Uterus (tissue), 4 donors: ENCODE data around the gene IRX4. TPM values are rescaled to one million over a fixed set of nuclear protein-coding genes. Genes with fewer than 3 reads are reported as not detected.

Experiments
- DNase-seq, 2 donors: peaks; one replicate each; pipeline ENCODE4 v3.0.0-alpha.2; 2019 to 2020
- H3K27ac ChIP-seq, 2 donors: fragments of 200-600 bp; sonication (generic); 1 replicate in 1 of 2; 2 replicates in 1 of 2; pipeline ENCODE4 v1.5.1; 2016 to 2018
- H3K27me3 ChIP-seq, 2 donors: fragments of 200-600 bp; sonication (generic); one replicate each; pipeline ENCODE4 v1.5.1; 2018 to 2019; ENCODE audit warnings: control low read depth in 1 of 2
- H3K36me3 ChIP-seq, 2 donors: fragments of 200-600 bp; sonication (generic); one replicate each; pipeline ENCODE4 v1.5.1; 2019; ENCODE audit warnings: control low read depth in 1 of 2
- H3K4me1 ChIP-seq, 2 donors: fragments of 200-600 bp; sonication (generic); one replicate each; pipeline ENCODE4 v1.5.1; 2018 to 2019; ENCODE audit warnings: control low read depth in 1 of 2
- H3K4me3 ChIP-seq, 2 donors: fragments of 200-600 bp; sonication (generic); 1 replicate in 1 of 2; 2 replicates in 1 of 2; pipeline ENCODE4 v1.5.1; 2018 to 2019; ENCODE audit warnings: mild to moderate bottlenecking in 1 of 2
- H3K9me3 ChIP-seq, 2 donors: fragments of 200-600 bp; sonication (generic); one replicate each; pipeline ENCODE4 v1.5.1; 2019; ENCODE audit warnings: control low read depth in 1 of 2
- POLR2A ChIP-seq, 2 donors: fragments of 450-650 bp; IDR thresholded peaks; one replicate each; pipeline ENCODE4 v1.6.1; 2016; ENCODE audit warnings: antibody characterized with exemption in 2 of 2, mild to moderate bottlenecking in 1 of 2, moderate library complexity in 1 of 2
- intact Hi-C: fragments of 100-400 bp; cut with DNase I; formaldehyde crosslinking; loops from one replicate; pipeline ENCODE4 v1.15.1; 2023; ENCODE audit warnings: low total_unique reads
- total RNA-seq, 4 donors: library from RNA; depleted of rRNA in 3 of 4; stranded (reverse); fragments of >200 nt in 3 of 4; gene quantifications; one replicate each; pipeline versions ENCODE4 v1.1.0 to v1.2.4, GENCODE V29; 2014 to 2023
- TF ChIP-seq, protein P1 (sequence below), 4 experiments: fragments of 200-600 bp in 2 of 4; fragments of 450-650 bp in 2 of 4; sonication (generic) in 2 of 4; IDR thresholded peaks; one replicate each; pipeline ENCODE4 v1.5.1; 2016 to 2019; ENCODE audit warnings: antibody characterized with exemption in 4 of 4, mild to moderate bottlenecking in 2 of 4, moderate library complexity in 1 of 4
- donor health status: DM: yes; HTN: yes; CAD: no.

The IRX4 gene
- total RNA-seq, 4 donors from 2014 or later, result not detected

DNA sequence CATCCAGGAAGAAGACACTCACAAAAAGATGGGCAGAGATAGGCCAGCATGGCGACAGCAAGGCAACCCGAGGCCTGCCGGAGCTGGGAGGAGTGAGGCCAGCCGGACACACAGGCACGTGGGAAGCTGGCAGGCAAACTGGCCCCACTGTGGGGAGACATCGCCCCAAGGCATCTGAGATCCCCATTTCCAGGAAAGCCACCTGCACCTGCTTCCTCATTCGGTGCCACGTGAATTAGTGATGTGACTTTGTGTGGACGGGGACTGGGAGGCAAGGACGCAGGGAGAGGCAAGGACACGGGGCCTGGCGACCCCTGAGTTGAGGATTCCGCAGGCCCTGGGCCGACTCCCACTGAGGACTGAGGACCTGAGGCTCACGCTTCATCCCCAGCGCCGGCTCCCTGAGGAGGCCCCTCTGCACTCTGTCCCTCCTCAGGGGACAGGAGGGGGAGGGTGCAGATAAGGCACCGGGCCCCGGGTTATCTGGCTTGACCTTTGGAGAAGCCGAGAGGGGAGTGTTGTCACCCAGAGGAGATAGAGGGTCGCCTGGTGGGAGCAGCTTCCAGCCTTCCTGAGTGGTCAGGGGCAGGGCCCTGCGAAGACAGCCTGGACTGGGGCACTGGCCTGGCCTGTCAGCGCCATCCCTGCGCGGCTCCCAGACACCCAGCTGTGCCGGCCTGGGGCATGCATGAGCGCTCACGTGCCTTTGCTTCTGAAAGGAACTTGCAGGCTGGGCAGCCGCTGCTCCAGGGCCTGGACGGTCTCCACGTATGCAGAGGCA, 41.8 kb downstream of the IRX4 start:
- Histone ChIP-seq H3K4me3 (no peak overlapping the region), H3K27ac (no peak overlapping the region), H3K36me3 (no peaks in the 10 kb centered on the region), H3K9me3 (no peaks in the 10 kb centered on the region), H3K4me1 (no peaks in the 10 kb centered on the region), H3K27me3 (no peaks in the 10 kb centered on the region)
- TF ChIP-seq, protein P1, sequence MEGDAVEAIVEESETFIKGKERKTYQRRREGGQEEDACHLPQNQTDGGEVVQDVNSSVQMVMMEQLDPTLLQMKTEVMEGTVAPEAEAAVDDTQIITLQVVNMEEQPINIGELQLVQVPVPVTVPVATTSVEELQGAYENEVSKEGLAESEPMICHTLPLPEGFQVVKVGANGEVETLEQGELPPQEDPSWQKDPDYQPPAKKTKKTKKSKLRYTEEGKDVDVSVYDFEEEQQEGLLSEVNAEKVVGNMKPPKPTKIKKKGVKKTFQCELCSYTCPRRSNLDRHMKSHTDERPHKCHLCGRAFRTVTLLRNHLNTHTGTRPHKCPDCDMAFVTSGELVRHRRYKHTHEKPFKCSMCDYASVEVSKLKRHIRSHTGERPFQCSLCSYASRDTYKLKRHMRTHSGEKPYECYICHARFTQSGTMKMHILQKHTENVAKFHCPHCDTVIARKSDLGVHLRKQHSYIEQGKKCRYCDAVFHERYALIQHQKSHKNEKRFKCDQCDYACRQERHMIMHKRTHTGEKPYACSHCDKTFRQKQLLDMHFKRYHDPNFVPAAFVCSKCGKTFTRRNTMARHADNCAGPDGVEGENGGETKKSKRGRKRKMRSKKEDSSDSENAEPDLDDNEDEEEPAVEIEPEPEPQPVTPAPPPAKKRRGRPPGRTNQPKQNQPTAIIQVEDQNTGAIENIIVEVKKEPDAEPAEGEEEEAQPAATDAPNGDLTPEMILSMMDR (IDR thresholded peaks at IDR 0.05), result no peak
- no peak for TF ChIP-seq POLR2A (IDR thresholded peaks at IDR 0.05)
- intact Hi-C loops, result no loop called here
- DNase-seq, result no peak

DNA sequence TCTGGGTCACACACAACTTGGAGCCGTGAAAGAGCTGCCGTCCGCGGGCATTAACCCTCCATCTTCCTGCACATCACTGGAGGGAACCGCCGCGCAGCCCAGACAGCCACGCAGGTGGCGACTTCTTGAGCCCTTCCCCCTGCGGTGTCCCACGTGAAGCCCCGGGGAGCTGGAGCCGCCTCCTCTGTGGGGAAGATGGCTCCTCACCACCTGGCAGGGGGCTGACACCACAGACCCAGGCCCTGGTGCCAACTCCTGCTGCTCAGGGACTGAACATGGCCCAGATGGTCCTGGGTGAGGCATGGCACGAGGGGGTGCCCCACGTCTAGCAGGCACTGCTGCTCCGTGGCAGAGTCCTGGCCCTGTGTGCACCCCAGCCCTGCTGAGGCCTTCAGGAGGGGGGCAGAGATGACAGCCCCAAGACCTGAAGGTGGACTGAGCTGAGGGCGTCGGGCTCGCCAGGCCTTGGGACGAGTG, 42.6 kb downstream of the IRX4 start:
- Histone ChIP-seq H3K27ac (no peak overlapping the region), H3K9me3 (no peaks in the 10 kb centered on the region), H3K27me3 (no peaks in the 10 kb centered on the region), H3K4me3 (no peak overlapping the region), H3K36me3 (no peaks in the 10 kb centered on the region), H3K4me1 (no peaks in the 10 kb centered on the region)
- intact Hi-C loops, result no loop called here
- no peak for TF ChIP-seq POLR2A (IDR thresholded peaks at IDR 0.05)
- TF ChIP-seq, protein P1 (IDR thresholded peaks at IDR 0.05), result no peak
- DNase-seq, result no peak

DNA sequence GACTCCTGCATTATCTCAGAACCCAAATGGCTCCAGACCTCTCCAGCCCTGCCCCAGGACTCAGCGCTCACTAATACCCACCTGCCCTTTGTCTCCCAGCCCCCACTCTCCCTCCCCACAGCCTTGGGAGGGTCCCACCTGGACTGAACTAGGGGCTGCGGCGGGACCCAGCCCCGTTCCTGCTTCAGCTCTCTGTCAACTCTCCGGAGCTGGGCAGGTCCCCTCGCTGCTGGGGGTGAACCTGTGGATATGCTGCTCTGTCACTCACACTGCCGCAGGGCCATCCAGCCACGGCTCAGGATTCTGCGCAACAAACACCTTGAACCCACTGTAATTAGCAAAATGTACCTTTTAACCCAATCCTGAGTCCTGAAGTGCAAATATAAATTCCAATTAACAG, 44.7 kb downstream of the IRX4 start:
- Histone ChIP-seq H3K36me3 (no peaks in the 10 kb centered on the region), H3K9me3 (no peaks in the 10 kb centered on the region), H3K27me3 (no peaks in the 10 kb centered on the region), H3K4me1 (no peaks in the 10 kb centered on the region), H3K27ac (no peak overlapping the region), H3K4me3 (no peak overlapping the region)
- intact Hi-C loops, result no loop called here
- no peak for DNase-seq
- TF ChIP-seq, protein P1 (IDR thresholded peaks at IDR 0.05), result no peak
- no peak for TF ChIP-seq POLR2A (IDR thresholded peaks at IDR 0.05)

DNA sequence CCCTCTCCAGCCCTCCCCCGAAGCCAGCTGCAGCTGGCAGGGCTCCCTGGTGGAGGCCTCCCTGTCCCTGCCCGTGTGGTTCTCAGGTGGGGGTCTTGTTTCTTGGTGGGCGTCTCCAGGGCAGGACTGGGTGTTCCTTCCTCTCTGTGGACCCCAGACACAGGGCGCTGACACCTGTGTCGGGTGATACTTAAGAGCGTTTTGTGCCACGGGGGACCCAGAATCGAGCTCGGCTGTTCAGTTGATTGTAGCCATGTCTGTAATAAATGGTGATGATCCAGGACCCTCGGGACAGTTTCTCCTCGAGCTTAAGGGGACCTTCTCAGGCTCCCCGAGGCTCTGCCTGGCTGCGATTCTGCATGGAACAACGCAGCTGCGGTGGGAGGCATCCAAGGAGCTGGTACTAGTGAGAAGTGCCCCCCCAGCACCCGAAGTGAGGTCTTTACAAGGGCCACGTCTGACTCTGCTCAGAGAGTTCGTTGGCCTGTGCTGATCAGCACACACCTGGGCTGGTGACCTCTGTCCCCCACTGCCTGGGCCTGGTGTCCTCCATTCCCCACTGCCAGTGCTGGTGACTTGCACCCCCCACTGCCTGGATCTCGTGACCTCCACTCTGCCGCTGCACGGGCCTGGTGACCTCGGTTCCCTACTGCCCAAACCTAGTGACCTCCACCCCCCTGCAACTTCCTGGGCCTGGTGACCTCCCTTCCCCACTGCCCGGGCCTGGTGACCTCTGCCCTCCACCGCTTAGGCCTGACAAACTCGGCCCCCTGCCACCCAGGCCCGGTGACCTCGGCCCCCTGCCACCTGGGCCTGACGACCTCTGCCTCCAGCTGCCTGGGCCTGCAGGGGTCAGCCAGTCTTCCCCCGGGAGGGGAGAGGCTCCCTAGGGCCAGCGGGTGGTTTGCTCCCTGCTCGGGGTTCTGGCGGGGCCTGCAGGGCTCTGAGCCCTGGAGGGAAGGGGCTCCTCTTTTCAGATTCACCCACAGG, 45.5 kb downstream of the IRX4 start:
- DNase-seq, result no peak
- Histone ChIP-seq H3K27ac (no peak overlapping the region), H3K9me3 (no peaks in the 10 kb centered on the region), H3K4me1 (no peaks in the 10 kb centered on the region), H3K36me3 (no peaks in the 10 kb centered on the region), H3K27me3 (no peaks in the 10 kb centered on the region), H3K4me3 (no peak overlapping the region)
- TF ChIP-seq, protein P1 (IDR thresholded peaks at IDR 0.05), result no peak
- TF ChIP-seq POLR2A (IDR thresholded peaks at IDR 0.05), result no peak
- intact Hi-C loops, result no loop called here
